DMS114 treated with DMSO at 0.1 percent for 48 hours (cell line): Measurements from ENCODE around the gene LINGO1.
A peak's percentile ranks its signal among the peaks of the same experiment; 100 is the strongest.

Experiments
- DNase-seq: peaks from one replicate; lab custom pipeline; 2025; ENCODE audit not compliant: unreplicated experiment; lab: John Stamatoyannopoulos, UW

Gene LINGO1

GRCh38 chr15:77657634-77658238 is 25.0 kb upstream of the LINGO1 start:
- DNase-seq, result no peak

GRCh38 chr15:77656294-77656693 is 23.6 kb upstream of the LINGO1 start:
- DNase-seq, result no peak

GRCh38 chr15:77654975-77655374 is 22.3 kb upstream of the LINGO1 start:
- no peak for DNase-seq

- DNase-seq, result no peak
Observed at GRCh38 chr15:77653832-77654480, 21.2 kb upstream of the LINGO1 start.

GRCh38 chr15:77650265-77650664 is 17.6 kb upstream of the LINGO1 start:
- no peak for DNase-seq

- no peak for DNase-seq
Observed at GRCh38 chr15:77649610-77650009, 16.9 kb upstream of the LINGO1 start.

GRCh38 chr15:77649017-77649416 is 16.3 kb upstream of the LINGO1 start:
- DNase-seq, result no peak

GRCh38 chr15:77647961-77648360 is 15.2 kb upstream of the LINGO1 start:
- DNase-seq, result no peak

- DNase-seq, result no peak
Observed at GRCh38 chr15:77646104-77646694, 13.5 kb upstream of the LINGO1 start.

GRCh38 chr15:77645602-77646001 is 12.9 kb upstream of the LINGO1 start:
- DNase-seq, result no peak

- DNase-seq, result no peak
Observed at GRCh38 chr15:77644543-77645247, 12.0 kb upstream of the LINGO1 start.

GRCh38 chr15:77643764-77644163 is 11.1 kb upstream of the LINGO1 start:
- no peak for DNase-seq

GRCh38 chr15:77642793-77643430 is 10.2 kb upstream of the LINGO1 start:
- DNase-seq, result no peak

- DNase-seq, result no peak
Observed at GRCh38 chr15:77641999-77642398, 9.3 kb upstream of the LINGO1 start.

- no peak for DNase-seq
Observed at GRCh38 chr15:77640615-77641014, 7.9 kb upstream of the LINGO1 start.

GRCh38 chr15:77639431-77639830 is 6.7 kb upstream of the LINGO1 start:
- DNase-seq, result no peak

GRCh38 chr15:77637851-77638692 is 5.4 kb upstream of the LINGO1 start:
- no peak for DNase-seq

GRCh38 chr15:77636209-77636608 is 3.5 kb upstream of the LINGO1 start:
- DNase-seq, result no peak

- peak; percentile 17 for DNase-seq
Observed at GRCh38 chr15:77634266-77634962, 1.7 kb upstream of the LINGO1 start.

GRCh38 chr15:77633913-77634265 is 1.2 kb upstream of the LINGO1 start:
- no peak for DNase-seq
